Occipital lobe (tissue), 2 donors: ENCODE measurements around the gene SAMD4B. TPM values are rescaled to one million over a fixed set of nuclear protein-coding genes. Genes with fewer than 3 reads are reported as not detected.
A peak's percentile ranks its signal among the peaks of the same experiment; 100 is the strongest.
"Not testable (repeated sequence)": the region's sequence is repeated elsewhere in the genome, so short reads cannot be mapped to it uniquely, and the experiment has no call there.

Experiments used
- DNase-seq: peaks from one replicate; lab custom pipeline; 2025; lab: John Stamatoyannopoulos, UW
- total RNA-seq: library from RNA; depleted of rRNA; stranded (reverse); fragments of >200 nt; gene quantifications from one replicate; pipeline ENCODE4 v1.2.3, GENCODE V29; 2014

SAMD4B gene
- total RNA-seq, 1 donor from 2014 or later: 18.7 TPM

DNA sequence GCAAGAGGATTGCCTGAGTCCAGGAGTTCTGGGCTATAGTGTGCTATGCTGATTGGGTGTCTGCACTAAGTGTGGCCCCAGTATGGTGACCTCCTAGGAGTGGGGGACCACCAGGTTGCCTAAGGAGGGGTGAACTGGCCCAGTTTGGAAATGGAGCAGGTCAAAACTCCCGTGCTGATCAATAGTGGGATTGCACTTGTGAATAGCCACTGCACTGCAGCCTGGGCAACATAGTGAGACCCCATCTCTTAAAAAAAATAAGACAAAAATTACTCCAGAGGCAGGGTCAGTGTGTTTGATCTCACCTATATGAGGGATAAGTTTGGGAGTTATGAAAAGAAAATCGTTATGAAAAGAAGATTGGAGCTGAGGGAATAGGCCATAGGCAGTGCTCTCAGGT is 27.0 kb downstream of the SAMD4B start:
- no peak for DNase-seq

DNA sequence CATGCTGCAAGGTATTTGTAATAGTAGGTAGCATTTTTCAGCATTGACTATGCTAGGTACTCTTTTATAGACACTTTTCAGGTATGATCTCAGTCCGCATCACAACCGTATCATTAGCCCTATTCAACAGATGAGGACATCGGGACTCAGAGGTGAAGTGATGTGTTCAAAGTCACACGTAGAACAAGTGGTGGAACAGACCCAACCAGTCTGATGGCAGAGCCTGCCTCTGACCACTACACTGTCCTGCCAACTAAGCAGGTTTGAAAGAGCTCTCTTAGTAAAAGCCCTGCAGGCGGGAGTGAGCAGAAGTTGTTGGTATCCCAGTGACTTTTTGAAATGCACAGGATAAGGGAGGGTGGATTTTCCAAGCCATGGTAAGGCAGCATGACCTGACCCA is 28.5 kb downstream of the SAMD4B start:
- no peak for DNase-seq

DNA sequence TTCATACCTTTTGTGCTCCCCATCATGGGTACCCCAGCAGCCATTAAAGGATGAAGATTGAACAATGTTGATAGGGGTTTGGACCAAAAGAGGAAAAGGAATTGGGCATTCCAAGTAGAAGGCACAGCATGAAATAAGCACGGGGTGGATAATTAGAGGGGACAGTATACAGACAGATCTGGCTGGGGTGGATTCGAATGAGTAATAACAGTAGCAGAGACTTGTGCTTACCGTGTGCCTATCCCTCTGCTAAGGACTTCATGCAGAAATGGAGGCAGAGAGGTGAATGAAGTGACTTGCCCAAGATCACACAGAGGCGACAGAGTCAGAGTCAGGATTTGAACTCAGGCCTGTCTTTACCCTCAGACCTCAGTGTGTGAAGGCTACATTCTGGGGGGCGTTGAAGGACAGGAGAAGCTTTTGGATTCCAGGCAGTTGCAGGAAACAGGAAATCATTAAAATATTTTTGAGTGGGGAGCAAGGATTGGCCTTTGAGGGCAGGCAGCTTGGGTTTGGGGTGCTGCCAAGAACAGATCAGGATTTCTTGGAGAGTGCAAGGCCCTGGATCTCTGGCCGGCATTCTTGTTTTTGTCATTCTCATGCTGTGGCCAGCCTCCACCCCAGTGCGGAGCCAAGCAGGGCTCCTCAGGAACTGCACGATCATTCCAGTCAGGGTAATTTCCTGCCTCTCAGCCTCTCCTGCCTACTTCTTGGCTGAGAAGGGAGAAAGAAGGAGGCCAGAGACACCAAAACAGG is 30.0 kb downstream of the SAMD4B start:
- DNase-seq: peak; percentile 16

DNA sequence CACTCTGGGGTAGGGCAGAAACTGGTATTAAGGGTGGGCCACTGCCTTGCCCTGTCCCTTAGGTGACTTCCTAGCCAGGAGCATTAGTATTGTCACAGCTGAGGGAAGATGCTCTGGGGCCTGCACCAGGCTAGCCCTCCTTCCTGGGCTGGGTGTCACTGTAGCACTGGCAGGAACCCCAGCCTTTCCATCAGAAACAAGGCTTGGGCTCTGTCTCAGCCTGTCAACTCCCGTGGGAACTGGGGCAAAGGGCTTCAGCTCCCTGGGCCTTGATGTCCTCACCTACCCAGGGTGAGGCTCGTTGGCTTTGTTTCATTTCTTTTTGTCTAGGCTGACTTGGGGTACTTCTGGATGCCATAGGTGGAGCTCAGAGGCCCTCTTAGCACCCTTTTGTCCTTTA is 30.7 kb downstream of the SAMD4B start:
- no peak for DNase-seq

DNA sequence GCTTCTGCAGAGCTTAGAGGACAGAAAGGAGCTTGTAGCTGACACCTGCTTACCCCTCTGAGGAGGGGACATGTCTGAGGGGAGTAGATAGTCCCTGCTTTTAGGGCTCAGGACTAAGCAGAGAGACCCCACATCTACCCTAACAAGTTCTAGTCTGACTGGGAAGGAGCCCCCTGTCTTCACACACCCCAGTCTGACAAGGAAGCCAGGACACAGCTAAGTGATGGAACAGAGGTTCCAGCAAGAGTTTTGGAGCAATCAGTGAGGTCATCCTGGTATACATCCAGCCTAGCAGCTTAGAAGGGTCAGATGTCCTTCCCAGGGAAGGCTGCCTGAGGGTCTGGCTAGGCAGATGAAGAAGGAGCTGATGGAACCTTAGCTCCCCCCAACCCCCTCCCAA is 33.7 kb downstream of the SAMD4B start:
- no peak for DNase-seq

DNA sequence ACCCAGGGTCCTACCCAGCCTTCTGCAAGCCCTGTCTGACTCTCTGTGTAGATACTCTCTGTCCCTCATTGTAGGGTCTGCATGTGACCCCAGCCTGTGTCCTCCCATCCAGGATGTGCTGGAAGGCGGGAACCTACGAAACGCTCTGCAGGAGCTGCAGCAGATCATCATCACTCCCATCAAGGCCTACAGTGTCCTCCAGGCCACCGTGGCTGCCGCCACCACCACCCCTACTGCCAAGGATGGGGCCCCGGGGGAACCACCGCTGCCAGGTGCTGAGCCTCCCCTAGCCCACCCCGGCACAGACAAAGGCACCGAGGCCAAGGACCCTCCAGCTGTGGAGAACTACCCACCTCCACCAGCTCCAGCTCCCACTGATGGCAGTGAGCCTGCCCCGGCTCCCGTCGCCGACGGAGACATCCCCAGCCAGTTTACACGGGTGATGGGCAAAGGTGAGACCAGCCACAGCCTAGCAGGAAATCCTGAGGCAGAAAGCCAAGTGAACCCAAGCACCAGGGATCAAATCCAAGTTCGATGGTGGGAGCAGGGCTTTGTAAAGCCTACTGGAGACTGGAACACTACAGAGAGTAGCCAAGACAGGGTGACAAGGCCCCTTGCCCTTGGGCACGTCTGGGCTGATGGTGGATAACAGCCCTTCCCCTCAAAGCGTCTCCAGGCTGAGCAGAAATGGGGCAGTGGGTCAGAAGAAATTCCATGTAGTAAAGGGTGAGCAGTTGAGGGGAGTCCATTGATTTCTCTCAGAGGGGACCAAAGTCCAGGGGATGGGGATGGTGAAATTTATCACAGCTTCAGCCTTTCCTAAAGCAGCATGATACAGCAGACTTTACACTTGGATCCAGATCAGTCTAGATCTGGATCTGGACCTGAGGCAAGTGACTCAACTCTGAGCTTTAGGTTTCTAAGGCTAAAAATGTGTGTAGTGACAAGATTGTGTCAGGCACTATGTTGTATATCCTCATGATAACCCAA is 35.4 kb downstream of the SAMD4B start:
- no peak for DNase-seq

DNA sequence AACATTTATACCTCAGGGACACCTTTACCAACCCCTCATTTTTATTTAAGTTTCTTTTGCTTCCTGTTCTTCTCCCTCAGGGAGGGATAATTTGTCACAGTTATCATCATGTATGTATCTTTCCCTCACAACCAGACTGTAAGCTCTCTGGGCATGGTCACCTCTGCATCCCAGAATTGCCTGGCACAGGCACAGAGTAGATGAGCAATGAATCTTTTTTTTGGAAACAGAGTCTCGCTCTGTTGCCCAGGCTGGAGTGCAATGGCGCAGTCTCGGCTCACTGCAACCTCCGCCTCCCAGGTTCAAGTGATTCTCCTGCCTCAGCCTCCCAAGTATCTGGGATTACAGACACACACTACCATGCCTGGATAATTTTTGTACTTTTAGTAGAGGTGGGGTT is 37.1 kb downstream of the SAMD4B start:
- DNase-seq: not testable (repeated sequence)

DNA sequence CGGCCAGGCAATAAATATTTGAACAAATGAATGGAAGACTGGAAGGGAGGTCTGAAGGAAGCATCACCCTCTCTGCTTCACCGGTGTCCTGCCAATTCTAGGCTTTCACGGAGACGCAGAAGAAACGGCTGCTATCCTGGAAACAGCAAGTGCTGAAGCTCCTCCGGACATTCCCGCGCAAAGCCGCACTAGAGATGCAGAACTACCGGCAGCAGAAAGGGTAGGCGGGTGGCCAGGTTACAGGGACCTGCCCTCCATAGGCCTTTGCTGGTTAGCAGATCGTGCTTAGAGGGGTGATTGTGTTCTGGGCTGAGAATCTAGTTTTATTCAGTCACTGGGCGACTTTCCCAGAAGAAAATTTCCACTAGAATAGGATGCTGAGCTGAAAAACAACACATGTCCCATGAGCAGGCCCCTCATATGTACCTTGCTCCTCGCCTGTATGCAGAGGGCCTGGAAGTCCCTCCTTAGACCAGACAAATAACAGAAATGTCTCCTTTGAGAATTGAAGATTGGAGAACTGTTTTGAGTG is 37.7 kb downstream of the SAMD4B start:
- no peak for DNase-seq

DNA sequence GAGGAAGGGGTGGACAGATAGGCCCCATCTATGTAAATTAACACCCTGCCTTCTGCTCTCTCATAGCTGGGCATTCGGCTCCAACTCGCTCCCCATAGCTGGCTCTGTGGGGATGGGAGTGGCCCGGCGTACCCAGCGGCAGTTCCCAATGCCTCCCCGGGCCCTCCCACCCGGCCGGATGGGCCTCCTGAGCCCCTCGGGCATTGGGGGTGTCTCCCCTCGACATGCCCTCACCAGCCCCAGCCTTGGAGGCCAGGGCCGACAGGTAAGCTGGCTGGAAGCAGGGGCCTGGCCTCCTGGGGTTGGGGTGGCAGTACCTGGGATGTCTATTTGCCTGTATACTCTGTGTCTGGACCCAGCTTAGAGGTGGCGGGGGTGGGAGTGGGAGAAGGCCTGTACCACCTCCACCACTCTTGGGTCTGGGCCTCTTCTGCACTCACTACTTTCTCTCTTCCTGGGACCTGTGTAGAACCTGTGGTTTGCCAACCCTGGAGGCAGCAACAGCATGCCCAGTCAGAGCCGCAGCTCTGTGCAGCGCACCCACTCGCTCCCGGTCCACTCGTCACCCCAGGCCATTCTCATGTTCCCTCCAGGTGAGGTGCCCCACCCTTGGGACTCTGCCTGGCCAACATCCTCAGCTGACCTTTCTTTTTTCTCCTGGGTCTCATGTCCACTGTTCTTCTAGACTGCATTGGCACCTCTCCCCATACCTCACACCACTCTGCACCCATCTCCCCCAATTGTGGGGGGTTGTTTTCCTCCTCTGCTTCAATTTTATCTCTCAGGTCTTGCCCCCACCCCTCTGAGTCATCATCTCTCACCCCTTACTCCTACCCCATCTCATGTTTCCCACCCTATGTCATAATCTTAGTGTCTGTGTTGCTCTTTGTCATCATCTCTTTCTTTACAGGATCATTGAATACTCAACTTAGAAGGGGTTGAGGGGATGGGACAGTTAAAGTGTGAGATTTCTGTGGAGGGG is 38.6 kb downstream of the SAMD4B start:
- DNase-seq: no peak

DNA sequence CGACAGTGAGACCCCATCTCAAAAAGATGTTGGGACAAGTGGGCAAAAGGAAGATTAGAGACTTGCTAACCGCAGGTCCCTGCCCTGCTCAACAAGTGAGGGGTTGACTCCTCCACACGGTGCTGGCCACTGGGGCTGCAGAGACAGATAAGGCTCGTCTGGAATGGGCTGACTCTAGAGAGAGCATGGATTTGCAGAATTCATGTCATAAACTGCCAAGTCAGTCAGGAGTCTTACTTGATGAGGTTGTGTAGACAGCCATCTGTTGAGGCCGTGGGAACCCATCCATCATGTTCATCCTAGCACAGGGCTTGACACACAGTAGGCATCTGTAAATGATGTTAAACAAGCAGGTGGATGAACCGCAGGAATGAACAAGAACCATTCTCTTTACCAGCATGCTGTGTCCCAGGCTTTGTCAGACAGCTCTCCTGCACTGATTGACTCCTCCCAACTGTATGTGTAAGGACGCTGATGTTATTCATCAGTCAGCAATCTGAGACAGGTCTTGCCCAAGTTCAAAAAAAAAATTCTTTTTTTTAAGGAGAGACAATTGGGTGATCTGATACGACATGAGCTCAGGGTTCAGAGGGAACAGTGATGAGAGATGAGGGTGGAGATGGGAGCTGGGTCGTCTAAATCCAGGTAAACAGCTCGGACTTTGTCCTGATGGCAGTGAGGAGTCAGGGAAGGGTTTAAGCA is 39.8 kb downstream of the SAMD4B start:
- no peak for DNase-seq

DNA sequence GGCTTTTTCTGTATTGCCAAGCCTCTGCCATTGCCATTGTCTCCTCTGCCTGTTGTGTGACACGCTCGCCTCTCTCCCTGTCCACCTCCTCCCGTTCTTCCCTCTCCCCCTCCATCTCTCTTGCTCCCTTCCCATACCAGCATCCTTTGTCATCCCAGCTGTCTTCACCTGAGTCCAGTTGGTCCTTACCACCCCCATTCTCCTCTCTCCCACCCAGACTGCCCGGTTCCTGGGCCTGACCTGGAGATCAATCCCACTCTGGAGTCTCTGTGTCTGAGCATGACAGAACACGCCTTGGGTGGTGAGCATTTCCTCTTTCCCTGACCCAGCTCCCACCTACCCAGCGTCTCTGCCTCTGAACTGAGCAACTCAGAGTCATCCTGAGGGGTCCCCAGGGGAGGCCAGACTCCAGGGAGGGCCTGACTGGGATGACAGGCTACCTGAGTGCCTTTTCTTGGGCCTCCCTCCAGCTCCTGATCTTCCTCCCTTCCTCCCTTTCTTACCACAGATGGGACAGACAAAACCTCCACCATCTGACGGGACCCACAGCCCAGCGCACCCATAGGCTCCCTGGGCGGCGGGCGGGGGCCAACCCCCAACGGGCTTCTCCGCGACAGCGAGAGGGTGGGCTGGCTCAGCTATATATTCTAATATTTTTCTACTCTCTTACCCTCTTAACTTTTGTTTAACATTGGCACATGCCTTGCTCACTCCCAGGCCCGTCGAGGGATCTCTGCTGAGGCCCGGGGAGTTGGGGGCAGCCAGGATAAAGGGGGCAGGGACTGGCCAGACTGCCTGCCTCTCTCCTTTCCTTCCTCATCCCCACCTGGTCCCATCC is 41.0 kb downstream of the SAMD4B start:
- DNase-seq: no peak

DNA sequence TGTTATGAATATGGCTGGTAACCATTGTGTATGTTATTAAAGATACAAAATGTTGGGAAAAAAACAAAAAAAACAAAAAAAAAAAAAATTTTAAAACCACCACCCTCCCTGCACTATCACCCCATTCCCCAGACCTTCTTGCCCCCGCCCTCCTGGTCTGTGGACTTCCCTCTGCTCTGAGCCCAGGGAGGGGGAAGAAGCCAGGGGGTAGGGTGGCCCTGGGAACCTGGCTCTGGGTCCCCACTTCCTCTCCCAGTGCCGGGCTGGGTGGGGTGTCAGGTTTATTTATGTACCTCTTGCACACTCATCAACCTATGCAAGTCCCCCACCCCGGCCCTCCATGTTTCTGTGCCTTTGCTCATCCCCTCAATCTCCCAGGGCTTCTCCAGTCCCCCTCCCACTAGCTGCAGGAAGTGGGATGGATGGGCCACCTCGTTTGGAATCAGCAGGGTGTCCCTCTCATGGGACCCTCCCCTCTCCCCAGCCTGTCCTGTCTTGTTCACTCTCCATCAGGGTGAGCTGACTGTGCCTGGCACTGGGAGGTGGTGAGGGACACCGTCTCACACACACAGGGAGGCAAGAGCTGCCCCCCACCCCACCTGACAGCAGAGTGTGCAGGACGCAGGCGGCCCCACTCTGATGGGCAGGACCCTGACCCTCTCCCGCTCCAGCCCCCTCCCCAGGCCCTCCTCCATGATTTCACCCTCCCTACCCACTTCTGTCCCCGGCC is 42.8 kb downstream of the SAMD4B start:
- no peak for DNase-seq

DNA sequence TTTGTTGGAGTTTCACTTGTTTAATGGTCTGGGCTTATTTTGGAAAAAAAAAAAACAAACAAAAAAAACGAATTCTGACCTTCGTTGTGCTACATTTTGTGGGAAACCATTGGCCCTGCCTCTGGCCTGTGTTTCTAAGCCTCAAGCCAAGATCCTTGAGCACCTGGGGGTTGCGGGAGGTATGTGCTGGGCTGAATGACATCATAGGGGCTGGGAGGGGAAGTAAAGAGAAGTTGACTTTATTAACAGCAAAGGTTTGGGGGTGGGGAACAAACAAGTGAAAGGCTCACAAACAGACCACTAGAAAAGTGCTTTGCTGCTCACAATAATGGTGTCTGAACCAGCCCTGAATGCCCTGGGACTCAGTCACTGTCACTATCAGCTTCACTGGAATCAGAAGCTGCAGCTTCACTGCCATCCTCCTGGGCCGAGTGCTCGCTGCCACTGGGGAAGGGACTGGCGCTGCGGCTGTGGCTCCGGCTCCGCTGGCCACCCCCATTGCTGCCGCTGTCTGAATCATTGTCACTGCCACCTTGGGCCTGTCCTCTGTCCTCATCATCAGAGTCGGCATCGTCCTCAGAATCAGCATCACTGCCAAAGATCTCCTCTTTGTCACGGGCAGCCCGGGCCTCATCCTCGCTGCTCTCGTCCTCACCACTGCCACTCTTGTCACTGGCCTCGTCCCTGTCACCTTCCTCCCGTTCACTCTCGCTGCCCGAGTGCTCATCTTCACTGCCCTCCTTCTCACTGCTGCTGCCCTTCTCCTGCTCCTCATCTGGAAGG is 43.6 kb downstream of the SAMD4B start:
- no peak for DNase-seq

DNA sequence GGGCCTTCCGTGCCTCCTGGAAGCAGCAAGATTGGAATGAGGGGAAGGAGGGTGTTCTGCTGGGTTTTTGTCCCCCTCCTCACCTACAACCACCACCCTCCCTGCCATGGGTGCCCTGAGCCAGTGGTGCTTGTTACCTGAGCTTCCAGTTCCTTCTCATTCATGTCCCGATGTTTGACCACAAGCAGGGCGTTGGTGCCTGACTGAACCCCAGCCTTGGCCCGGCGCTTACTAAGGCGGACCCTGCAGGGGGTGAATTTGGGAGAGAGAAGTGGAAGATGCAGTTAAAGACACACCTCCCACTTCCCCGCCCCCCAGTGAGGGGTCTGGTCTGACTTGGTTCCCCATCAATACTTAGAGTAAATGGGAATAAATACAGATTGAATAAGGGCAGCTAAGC is 44.3 kb downstream of the SAMD4B start:
- DNase-seq: no peak

DNA sequence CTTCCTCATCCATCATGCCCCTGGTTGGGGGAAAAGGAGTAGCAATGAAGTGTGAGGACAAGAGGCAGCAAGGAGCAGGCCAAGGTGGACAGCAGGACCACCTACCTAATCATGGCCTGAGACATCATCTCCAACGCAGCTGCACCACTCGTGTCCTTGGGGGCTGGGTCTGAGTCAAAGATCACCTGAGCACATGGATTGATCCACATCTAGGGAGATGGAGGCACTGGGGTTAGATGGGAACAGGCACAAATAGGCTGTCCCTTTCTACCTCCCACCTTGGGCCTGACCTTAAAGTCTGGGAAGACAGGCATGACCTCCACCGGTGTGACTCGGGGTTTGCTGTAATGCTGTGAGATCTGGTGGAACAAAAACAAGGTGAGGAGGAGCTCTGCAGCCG is 46.4 kb downstream of the SAMD4B start:
- DNase-seq: no peak

DNA sequence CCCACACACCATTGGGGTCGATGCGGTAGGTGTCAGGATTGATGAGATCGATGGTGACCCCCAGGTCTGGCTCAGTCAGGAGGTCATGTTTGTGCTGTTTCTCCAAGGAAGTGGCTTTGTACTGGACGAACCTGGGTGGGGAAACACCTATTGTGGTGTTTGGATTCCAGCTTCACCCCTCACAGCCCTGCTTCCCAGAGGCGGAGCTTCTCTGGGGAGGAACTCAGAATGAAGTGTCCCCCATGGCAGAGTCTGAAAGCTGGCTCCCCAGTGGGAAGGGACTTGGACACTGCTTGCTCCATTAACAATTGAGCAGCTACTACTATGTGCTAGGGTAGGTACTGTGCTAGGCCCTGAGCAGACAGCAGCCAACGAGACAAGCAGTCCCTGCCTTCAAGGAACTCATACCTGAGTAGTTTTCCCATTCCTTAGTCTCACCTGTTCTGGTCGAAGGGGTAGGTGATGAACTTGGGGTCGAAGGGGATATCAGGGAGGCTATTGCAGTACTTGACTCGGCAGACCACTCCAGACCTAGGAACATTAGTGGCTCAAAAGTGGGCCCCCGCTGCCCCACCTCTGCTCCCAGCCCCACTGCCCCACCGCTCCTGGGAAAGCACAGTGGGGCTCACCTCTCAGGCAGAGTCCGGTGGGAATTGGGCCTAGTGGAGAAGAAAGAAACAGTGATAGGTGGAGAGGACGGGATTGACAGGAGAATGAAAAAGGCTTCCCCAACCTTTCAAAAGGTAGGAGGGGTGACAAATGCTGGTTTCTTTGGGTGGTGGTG is 47.6 kb downstream of the SAMD4B start:
- DNase-seq: no peak

DNA sequence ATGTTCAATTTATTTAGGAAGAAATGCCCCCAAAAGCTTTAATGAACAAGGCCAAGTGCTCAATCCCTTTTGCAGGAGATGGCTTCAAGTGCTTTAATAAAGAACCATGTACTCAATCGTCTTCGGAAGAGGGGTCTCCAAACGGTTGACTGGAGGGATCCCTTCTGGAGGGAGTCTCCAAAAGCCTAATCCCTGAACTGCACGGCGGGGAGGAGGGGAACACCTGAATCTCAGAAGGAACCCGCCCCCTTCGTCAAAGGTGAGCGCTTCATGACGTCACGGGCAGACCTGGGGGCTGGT is 48.2 kb downstream of the SAMD4B start:
- no peak for DNase-seq
